WI38 (cell line): ENCODE results near the gene EPB41.

Experiments used
- H3K4me3 ChIP-seq: 2 replicates; pipeline ENCODE4 v1.5.1; 2011; ENCODE audit warnings: low read depth, mild to moderate bottlenecking, control low read depth, low read length
- TF ChIP-seq, protein P1 (sequence below): IDR thresholded peaks from 2 replicates; pipeline ENCODE4 v1.5.1; 2012; ENCODE audit warnings: low read depth, mild to moderate bottlenecking, control low read depth, low read length

Gene EPB41

DNA sequence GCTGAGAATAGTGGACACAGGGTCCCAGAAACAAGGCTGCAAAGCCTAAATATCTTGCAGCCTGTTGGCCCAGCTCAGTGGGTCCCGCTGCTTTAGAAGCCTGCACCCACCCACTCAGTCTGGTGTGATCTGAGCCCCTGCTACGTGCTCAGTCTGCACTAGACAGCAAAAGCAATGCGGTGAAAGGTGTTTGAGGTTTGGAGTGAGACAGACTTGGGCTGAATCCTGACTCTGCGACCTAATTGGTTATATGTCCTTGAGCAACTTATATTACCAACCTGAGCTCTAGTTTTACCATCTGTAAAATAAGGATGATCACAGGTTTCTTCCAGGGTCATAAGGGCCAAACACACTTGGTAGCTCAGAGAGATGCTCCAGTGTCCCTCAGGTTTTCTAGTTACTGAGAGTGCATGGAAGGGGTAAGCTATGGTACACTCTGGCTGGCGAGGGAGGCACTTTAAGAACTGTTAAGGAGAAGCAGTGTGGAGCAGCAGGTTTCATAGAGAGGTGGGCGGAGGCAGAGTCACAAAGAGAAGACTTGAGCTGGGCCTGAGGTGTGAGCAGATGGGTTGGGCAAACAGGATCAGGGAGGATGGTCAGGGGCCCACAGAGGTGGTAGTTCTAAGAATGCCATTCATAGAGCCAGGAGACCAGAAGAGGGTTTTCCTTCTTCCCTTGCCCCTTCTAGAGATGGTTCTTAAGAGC, 199.2 kb downstream of the EPB41 start:
- TF ChIP-seq, protein P1, sequence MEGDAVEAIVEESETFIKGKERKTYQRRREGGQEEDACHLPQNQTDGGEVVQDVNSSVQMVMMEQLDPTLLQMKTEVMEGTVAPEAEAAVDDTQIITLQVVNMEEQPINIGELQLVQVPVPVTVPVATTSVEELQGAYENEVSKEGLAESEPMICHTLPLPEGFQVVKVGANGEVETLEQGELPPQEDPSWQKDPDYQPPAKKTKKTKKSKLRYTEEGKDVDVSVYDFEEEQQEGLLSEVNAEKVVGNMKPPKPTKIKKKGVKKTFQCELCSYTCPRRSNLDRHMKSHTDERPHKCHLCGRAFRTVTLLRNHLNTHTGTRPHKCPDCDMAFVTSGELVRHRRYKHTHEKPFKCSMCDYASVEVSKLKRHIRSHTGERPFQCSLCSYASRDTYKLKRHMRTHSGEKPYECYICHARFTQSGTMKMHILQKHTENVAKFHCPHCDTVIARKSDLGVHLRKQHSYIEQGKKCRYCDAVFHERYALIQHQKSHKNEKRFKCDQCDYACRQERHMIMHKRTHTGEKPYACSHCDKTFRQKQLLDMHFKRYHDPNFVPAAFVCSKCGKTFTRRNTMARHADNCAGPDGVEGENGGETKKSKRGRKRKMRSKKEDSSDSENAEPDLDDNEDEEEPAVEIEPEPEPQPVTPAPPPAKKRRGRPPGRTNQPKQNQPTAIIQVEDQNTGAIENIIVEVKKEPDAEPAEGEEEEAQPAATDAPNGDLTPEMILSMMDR, result no peak
- H3K4me3 ChIP-seq, result no peak overlapping the region

DNA sequence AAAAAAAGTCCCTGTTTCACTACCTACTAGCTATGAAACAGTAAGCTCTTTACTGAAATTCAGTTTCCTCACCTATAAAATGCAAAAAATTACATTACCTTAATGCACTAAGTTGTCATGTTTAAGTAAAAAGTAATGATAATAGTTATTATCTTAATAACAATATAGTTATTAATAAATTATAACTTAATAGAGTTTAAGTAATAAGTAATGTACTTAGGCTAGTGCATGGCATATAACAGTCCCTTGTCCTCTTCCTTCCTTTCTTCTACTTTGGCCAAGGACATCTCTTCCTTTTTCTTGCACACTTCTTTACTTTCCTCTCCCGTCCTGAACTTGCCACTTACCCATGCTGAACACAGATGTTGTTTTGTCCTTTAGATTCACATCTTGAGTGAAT, 200.3 kb downstream of the EPB41 start:
- no peak overlapping the region for H3K4me3 ChIP-seq
- TF ChIP-seq, protein P1, result no peak

DNA sequence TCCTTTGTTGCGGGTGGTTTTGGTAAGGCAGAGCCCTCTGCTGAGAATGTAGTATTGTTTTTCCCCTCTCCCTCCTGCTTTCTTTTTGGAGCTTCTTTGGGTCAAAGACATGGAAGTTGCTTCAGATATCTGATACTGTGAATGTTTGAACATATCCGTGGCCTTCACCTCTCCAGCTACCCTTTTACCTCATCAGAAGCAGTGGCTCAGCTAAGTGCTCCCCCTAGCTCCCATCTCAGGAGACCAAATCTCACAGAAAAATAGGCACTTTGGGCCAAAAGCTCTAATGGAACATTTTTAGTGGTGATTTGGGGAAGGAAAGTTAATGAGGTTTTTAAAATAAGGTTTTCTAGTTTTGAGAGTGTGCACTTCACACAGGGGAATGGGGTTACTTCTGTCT, 203.0 kb downstream of the EPB41 start:
- H3K4me3 ChIP-seq, result no peak overlapping the region
- TF ChIP-seq, protein P1, result no peak

DNA sequence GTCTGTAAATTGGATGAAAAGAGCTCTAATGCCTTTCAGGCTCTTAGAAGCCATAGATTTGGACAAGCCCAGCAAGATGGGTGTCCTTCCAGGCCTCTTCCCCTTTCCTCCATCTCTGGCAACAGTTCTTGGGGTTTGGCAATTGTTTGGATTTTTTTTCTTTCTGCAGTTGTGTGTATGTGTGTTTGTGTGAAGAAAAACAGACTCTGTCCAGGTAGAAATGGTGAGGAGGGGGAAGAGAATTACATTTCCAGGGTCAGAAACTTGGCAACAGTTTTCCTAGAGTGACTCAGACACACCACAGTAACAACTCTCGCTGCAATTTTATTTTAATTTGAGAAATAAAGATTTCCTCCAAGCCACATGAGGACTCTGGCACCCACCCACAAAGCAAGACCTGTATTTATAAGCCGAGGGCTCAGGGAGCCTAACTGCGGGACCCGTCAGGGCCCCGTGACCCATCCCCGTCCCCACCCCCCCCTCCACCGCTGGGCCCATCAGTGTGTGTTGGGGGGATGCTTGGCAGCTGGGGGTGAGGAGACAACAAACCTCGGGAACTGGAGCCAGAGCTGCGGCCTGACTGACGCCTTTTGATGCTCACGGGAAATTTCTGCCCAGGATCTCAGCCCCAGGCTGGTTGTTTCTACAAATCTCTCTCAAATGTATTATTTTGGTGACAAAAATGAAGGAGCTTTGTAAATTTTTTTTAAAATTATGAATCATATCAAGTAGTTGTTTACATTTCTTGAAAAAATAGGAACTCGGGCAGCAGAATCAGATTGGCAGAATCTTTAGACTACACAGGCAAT, 205.0 kb downstream of the EPB41 start:
- TF ChIP-seq, protein P1, result no peak
- no peak overlapping the region for H3K4me3 ChIP-seq

DNA sequence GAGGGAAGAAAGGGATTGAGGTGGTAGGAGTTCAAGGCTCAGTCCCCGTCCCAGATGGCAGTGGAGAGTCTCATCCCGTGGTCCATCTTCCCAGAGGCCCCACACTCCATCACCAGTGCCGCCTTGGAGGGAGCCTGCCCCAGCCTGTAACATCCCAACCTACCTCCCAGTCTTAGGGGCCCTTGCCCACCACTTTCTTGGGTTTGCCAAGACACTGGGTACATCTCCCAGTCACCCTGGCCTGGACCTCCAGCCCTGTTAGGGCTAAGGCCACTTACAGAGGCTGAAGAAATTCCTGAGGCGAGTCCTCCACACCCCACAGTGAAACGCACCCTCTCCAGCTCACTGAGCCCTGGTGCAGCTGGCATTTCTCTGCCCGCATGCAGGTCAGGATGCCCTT, 206.0 kb downstream of the EPB41 start:
- H3K4me3 ChIP-seq, result no peak overlapping the region
- TF ChIP-seq, protein P1, result no peak

DNA sequence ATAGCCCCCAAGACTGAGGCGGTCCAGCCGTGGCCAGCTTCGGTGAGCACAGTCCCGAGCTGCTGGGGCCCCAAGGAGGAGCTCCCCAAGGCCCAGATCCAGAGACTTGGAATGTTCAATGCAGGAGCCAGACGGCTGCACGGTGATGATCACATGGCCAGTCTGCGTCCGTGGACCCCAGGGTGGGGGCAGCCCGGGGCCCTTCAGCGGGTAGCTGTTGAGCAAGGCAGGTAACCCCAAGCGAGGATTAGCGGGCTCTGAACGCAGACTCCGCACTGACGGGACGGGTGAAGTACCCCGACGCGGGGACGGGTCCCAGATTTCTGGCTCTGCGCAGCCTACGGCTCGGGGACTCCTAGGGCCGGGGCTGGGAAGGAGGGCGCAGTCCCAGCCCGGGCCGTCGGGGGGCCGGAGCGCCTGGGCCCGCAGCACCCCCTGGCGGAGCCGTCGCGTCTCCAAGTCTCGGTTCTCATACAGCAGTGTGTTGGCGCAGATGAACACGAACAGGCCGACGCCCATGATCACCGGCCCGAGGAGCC, 206.6 kb downstream of the EPB41 start:
- TF ChIP-seq, protein P1, result no peak
- no peak overlapping the region for H3K4me3 ChIP-seq

DNA sequence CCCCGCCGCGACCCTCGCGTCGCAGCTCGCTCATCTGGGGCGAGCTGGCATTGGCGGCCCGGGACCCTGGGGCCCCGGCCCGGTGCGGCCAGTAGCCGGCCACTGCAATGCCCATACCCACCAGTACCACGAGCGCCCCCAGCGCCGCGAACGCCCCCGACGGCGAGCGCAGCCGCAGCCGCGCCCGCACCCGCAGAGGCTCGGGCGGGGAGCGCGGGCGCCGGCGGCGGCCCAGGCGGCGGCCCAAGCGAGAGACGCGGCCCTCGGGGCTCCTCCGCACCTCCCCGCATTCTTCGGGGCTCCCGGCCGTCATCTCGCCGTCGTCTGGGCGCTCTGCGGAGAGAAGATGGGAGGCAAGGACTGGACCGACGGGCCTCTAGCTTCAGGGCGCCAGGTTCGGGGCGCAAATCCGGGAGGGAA, 207.2 kb downstream of the EPB41 start:
- no peak overlapping the region for H3K4me3 ChIP-seq
- TF ChIP-seq, protein P1, result no peak
